Measurements from ENCODE around the gene TUBGCP3. TPM values are rescaled to one million over a fixed set of nuclear protein-coding genes. Genes with fewer than 3 reads are reported as not detected.

Gene TUBGCP3
- total RNA-seq, 1 experiment from 2014 or later: 37.3 TPM

DNA sequence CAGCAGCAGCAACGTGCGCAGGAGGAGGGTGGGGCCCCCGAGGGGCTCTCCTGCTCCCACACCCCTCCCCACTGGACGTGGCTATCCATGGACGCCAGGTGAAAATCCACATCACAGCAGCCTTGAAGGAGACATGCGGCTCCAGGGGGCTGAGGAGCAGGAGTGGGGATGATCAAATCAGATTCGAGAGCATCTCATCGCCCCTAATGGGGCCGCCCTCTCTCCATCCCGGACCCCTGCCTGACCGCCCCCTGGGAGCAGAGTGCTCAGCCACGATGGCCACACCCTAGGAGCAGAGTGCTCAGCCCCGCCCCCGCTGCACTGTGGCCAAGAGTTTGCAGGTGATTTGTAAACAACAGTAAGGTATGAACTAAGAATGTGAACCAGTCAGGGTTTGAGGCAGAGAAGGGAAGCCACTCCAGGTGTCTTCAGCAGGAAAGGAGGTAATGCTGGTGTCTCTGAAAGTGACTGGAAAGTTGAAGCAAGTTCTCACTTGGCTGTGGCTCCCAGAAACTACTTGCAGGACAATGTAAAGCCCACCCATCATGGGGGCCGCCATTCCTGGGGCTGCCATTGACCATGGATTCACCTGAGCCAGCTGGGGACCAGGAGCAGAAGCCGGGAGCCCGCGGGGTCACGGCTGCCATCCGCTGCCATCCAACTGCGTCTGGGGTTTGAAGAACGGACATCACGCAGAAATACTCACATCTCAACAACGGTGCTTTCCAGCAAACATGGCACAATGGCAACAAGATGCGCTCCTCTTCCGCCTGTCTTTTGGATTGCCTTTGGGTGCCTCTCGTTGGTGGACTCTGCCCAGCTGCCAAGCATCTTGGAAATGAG, 140.0 kb downstream of the TUBGCP3 start:
- Histone ChIP-seq H3K4me1 (ENCODE audit: insufficient read depth, low read length) (no peaks in the 10 kb centered on the region), H2BK120ac (ENCODE audit: low read depth, low read length, poor library complexity, severe bottlenecking) (no peak overlapping the region), H2BK12ac (ENCODE audit: insufficient read length, low read depth, low read length) (no peak overlapping the region), H3T11ph (ENCODE audit: low read length) (no peak overlapping the region), H4K91ac (ENCODE audit: insufficient read length, low read depth, low read length) (no peak overlapping the region), H3K23ac (ENCODE audit: insufficient read length, low read depth, low read length) (no peak overlapping the region), H3K79me1 (ENCODE audit: insufficient read depth, low read depth, low read length, poor library complexity, severe bottlenecking) (no peaks in the 10 kb centered on the region), H2AK5ac (ENCODE audit: insufficient read length, low read length) (no peak overlapping the region), H4K8ac (replicated peaks; ENCODE audit: insufficient read length, low read depth, low read length) (no peak overlapping the region), H3K27ac (ENCODE audit: insufficient read length, low read depth, low read length) (no peak overlapping the region), H2BK20ac (ENCODE audit: low read depth, low read length, poor library complexity, severe bottlenecking) (no peak overlapping the region), H3K9ac (ENCODE audit: extremely low read depth, insufficient read length, low read length) (no peak overlapping the region), H3K9me3 (ENCODE audit: control insufficient read depth, low read depth, low read length) (no peaks in the 10 kb centered on the region), H2BK15ac (ENCODE audit: low read depth, low read length) (no peak overlapping the region), H3K4ac (ENCODE audit: low read depth, low read length) (no peak overlapping the region), H3K79me2 (ENCODE audit: insufficient read depth, low read length) (no peaks in the 10 kb centered on the region), H3K27me3 (ENCODE audit: insufficient read depth, low read length) (no peaks in the 10 kb centered on the region; the same call in 1 of the 2 replicates), H3K56ac (ENCODE audit: insufficient read length, low read depth, low read length) (no peak overlapping the region), H2AFZ (ENCODE audit: low read length) (no peak overlapping the region), H3K4me2 (ENCODE audit: insufficient read depth, insufficient read length, low read length) (no peak overlapping the region), H3K14ac (ENCODE audit: insufficient read depth, low read length) (no peak overlapping the region), H3K18ac (ENCODE audit: insufficient read length, low read depth, low read length) (no peak overlapping the region), H3K23me2 (ENCODE audit: insufficient read length, low read depth, low read length, poor library complexity, severe bottlenecking) (no peaks in the 10 kb centered on the region), H4K5ac (ENCODE audit: insufficient read length, low read depth, low read length) (no peak overlapping the region), H4K20me1 (ENCODE audit: control insufficient read depth, insufficient read depth, insufficient read length) (no peaks in the 10 kb centered on the region), H2BK5ac (ENCODE audit: insufficient read length, low read length) (no peak overlapping the region)
- no CpG with 5 or more reads among the region's 27 CpGs for WGBS (ENCODE audit: extremely low coverage, insufficient read length, low lambda C conversion rate)
- Mint-ChIP-seq H3K9me3 (no peaks in the 10 kb centered on the region), H3K4me3 (no peak overlapping the region), H3K27ac (peak overlapping the region in 1 of 3 experiments; percentile 52; a peak in 1 of 7 replicates), H3K4me1 (peaks cover 7 to 13% of the 10 kb centered on the region in 2 experiments), H3K36me3 (ENCODE audit: insufficient read depth in 1 of 3, low read depth in 3 of 3) (no peaks in the 10 kb centered on the region; a peak in 1 of 7 replicates), H3K27me3 (ENCODE audit: low read depth) (peaks cover 49% of the 10 kb centered on the region)
- TF ChIP-seq, protein P1, sequence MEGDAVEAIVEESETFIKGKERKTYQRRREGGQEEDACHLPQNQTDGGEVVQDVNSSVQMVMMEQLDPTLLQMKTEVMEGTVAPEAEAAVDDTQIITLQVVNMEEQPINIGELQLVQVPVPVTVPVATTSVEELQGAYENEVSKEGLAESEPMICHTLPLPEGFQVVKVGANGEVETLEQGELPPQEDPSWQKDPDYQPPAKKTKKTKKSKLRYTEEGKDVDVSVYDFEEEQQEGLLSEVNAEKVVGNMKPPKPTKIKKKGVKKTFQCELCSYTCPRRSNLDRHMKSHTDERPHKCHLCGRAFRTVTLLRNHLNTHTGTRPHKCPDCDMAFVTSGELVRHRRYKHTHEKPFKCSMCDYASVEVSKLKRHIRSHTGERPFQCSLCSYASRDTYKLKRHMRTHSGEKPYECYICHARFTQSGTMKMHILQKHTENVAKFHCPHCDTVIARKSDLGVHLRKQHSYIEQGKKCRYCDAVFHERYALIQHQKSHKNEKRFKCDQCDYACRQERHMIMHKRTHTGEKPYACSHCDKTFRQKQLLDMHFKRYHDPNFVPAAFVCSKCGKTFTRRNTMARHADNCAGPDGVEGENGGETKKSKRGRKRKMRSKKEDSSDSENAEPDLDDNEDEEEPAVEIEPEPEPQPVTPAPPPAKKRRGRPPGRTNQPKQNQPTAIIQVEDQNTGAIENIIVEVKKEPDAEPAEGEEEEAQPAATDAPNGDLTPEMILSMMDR (conservative IDR thresholded peaks at IDR 0.05): no peak
- DNase-seq: peak; percentile 22

Data from H9 (cell line).